ENCODE data around the gene ELL3.

The ELL3 gene

DNA sequence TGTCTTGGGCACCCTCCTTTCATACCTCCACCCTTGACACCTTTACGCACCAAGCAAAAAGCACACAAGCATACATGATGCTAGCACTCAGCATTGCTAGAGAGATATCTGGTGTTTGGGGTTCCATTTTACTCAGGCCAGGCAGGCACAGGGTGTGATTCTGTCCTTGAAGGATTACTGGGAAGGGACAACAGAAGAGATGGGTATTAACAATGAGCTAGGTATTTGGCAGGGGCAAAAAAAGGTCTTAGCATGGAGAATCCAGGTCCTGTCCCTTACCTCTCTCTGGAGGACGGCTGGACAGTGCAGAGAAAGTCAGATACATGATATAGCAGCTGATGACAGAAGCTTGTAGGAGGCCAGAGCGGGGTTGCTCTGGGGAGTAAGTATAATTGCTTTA is 19.8 kb upstream of the ELL3 start:
- H3K4me1 Mint-ChIP-seq (ENCODE audit: low read depth), result peaks cover 79% of the 10 kb centered on the region
- no peaks in the 10 kb centered on the region for H3K9me3 Mint-ChIP-seq
- H3K27ac Mint-ChIP-seq, result peak overlapping the region; percentile 85
- H3K36me3 Mint-ChIP-seq (ENCODE audit: low read depth), result peaks cover 93% of the 10 kb centered on the region
- intact Hi-C loops (cut with micrococcal nuclease), result no loop called here
- H3K27me3 Mint-ChIP-seq, result no peaks in the 10 kb centered on the region
- no peak overlapping the region for H3K4me3 Mint-ChIP-seq

- intact Hi-C loops (cut with micrococcal nuclease), result no loop called here
- Mint-ChIP-seq H3K36me3 (ENCODE audit: low read depth) (peaks cover 88% of the 10 kb centered on the region), H3K4me3 (no peak overlapping the region), H3K4me1 (ENCODE audit: low read depth) (peaks cover 78% of the 10 kb centered on the region), H3K9me3 (no peaks in the 10 kb centered on the region), H3K27ac (peak overlapping the region; percentile 85), H3K27me3 (no peaks in the 10 kb centered on the region)
Measured at GRCh38 chr15:43795997-43796396, 19.2 kb upstream of the ELL3 start.

DNA sequence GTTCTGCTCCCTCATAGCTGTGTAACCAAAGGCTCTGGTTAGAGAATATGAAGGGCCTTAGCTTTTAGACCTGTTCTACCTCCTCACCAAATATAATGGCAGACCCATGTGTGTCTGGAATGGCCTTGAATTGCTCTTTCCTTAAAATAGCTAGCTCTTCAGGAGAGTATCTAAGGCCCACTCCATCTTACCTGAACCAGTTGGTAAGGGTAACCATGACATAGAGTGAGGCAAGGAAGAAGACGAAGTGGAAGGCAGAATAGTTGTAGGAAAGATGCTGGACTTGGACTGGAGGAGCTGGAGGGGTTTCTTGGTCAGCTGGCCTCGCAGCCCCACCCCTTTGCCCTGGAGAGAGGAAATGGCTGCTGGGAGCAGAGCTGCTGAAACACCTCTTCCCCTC is 18.4 kb upstream of the ELL3 start:
- Mint-ChIP-seq H3K9me3 (no peaks in the 10 kb centered on the region), H3K4me1 (ENCODE audit: low read depth) (peaks cover 75% of the 10 kb centered on the region), H3K27ac (peak overlapping the region; percentile 74), H3K4me3 (no peak overlapping the region), H3K36me3 (ENCODE audit: low read depth) (peaks cover 81% of the 10 kb centered on the region), H3K27me3 (no peaks in the 10 kb centered on the region)
- intact Hi-C loops (cut with micrococcal nuclease), result no loop called here

DNA sequence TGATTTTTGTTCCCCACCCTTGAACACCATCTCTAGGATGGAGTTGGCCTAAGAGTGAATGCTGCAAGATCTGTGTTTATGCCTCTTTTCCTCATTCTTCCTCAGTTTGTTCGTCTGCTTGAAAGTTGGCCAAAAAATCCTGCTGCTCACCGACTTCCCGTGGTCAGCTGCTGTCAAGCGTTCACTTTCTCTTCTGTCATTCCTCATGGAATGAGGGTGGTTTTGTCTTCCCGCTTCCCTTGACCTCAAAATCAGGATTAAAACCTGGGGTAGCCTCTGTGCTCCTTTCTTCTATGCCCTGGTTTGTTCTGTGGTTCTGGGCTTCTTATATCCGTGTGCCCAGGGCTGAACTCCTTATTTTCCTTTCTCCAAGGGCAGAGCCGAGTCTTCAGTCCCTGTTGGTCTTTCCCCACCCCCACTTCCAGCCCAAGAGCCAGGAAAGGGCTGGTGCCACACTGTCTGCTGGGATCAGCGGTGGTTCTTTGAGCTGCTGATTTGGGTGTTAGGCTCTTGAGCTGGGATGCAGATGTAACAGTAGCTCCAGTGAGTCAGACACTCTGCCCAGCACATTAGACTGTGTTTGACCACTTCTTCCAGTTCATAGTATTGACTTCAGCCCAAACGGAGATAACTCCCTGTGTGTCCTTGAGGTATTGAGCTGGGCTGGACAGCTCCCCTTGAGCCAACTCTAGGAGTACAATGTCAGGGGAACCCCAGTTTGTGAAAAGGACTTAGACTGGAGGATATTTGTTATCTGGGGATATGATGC is 17.7 kb upstream of the ELL3 start:
- Mint-ChIP-seq H3K4me3 (peak overlapping the region; percentile 50), H3K27ac (peak overlapping the region; percentile 74), H3K4me1 (ENCODE audit: low read depth) (peaks cover 67% of the 10 kb centered on the region), H3K27me3 (no peaks in the 10 kb centered on the region), H3K9me3 (no peaks in the 10 kb centered on the region), H3K36me3 (ENCODE audit: low read depth) (peaks cover 75% of the 10 kb centered on the region)
- intact Hi-C loops (cut with micrococcal nuclease), result no loop called here

- Mint-ChIP-seq H3K9me3 (no peaks in the 10 kb centered on the region), H3K27ac (peak overlapping the region; percentile 100), H3K4me1 (ENCODE audit: low read depth) (peaks cover 59% of the 10 kb centered on the region), H3K36me3 (ENCODE audit: low read depth) (peaks cover 71% of the 10 kb centered on the region), H3K27me3 (no peaks in the 10 kb centered on the region), H3K4me3 (peak overlapping the region; percentile 82)
- intact Hi-C loops (cut with micrococcal nuclease), result loop anchor here (1.0 kb wide), 1 partner anchor 16 kb away; no protein-coding TSS in a partner anchor
Measured at GRCh38 chr15:43793647-43794046, 16.9 kb upstream of the ELL3 start.

DNA sequence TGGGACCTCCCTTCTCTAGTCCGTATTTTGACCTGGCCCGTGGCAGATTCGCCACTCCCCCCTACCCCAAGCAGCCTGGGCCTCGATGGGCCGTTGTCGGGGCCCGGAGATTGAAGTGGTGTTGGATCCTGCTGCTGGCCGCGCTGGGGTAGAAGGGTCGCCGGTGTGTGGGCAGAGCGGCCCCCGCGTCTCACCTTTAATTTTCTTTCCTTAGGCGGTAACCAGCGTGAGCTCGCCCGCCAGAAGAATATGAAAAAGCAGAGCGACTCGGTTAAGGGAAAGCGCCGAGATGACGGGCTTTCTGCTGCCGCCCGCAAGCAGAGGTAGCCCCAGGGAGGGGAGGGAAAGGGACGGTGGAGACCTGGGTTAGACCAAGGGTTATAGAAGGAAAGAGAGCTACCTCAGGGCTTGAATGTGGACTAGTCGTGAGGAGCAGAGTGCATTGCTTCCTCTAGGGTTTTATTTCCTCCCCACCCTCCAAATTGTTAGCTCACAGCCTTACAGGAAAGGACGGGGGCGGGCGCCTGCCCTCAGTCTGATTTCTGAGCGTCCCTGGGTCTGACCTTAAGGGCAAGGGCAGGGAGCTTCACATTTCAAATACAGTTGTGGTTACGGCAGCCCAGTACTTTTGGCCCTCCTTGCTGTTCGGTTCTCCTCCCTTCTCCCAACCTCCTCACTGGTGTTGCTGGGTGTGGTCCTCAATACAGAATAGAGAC is 16.2 kb upstream of the ELL3 start:
- intact Hi-C loops (cut with micrococcal nuclease), result loop anchor here (1.0 kb wide), 1 partner anchor 16 kb away; no protein-coding TSS in a partner anchor
- Mint-ChIP-seq H3K4me3 (peak overlapping the region; percentile 82), H3K27me3 (no peaks in the 10 kb centered on the region), H3K27ac (peak overlapping the region; percentile 100), H3K4me1 (ENCODE audit: low read depth) (peaks cover 52% of the 10 kb centered on the region), H3K36me3 (ENCODE audit: low read depth) (peaks cover 65% of the 10 kb centered on the region), H3K9me3 (no peaks in the 10 kb centered on the region)

DNA sequence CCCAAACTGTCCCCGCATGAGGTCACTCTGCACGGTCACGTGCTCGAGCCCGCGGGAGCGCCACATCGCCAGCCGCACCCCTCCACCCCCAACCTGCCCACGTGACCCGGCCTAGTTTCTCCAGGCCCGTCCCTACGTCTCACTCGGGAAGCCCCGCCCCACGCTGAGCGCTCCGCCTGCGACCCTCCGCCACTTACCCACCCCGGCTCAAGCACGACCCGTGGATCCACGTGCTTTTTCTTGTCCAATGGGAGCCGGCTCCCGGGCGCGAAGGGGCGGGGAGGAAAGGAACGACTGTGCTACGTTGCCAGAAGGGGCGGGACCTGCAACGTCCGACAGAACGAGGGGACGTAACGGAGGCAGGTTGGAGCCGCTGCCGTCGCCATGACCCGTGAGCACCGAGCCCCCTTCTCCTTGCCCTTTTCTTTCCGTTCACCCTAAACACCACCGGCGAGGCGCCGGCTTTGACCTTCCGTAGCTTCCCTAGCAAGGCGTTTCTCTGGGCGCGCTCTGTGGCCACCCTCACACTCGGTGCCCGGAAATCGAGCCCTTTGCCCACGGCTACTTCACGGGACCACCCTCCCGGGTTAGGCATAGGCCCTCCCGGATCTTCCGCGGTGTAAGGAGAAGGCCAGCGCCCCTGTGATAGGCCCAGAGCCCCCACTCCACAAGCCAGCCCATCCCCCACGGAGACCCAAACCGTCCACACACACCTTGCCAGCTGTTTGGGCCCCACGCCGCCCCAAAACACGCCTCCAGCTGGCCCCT is 15.4 kb upstream of the ELL3 start, which contains the start of gene SERF2:
SERF2 (plus strand) TSS at position 328 of the 768 bp plus-strand sequence; CDS start at position 385, 57 bp downstream.
- H3K27me3 Mint-ChIP-seq, result no peaks in the 10 kb centered on the region
- intact Hi-C loops (cut with micrococcal nuclease), result no loop called here
- peaks cover 46% of the 10 kb centered on the region for H3K4me1 Mint-ChIP-seq (ENCODE audit: low read depth)
- H3K4me3 Mint-ChIP-seq, result peak within 1 kb of the TSS; percentile 82
- H3K27ac Mint-ChIP-seq, result peak within 1 kb of the TSS; percentile 100
- no peaks in the 10 kb centered on the region for H3K9me3 Mint-ChIP-seq
- peaks cover 58% of the 10 kb centered on the region for H3K36me3 Mint-ChIP-seq (ENCODE audit: low read depth)

- no peaks in the 10 kb centered on the region for H3K27me3 Mint-ChIP-seq
- no peak overlapping the region for H3K27ac Mint-ChIP-seq
- H3K9me3 Mint-ChIP-seq, result no peaks in the 10 kb centered on the region
- H3K4me3 Mint-ChIP-seq, result no peak overlapping the region
- H3K4me1 Mint-ChIP-seq (ENCODE audit: low read depth), result peaks cover 20% of the 10 kb centered on the region
- H3K36me3 Mint-ChIP-seq (ENCODE audit: low read depth), result peaks cover 30% of the 10 kb centered on the region
- intact Hi-C loops (cut with micrococcal nuclease), result no loop called here
Measured at GRCh38 chr15:43789409-43789808, 12.6 kb upstream of the ELL3 start.

GRCh38 chr15:43779016-43779415 is 2.2 kb upstream of the ELL3 start:
- no peak overlapping the region for H3K27ac Mint-ChIP-seq
- intact Hi-C loops (cut with micrococcal nuclease), result loop anchor here (10.0 kb wide), 1 partner anchor 46 kb away; the partner anchor contains the start of genes MFAP1 and WDR76

GRCh38 chr15:43777267-43777914 is 625 bp upstream of the ELL3 start:
- H3K27ac Mint-ChIP-seq, result peak overlapping the region; percentile 95

More at GRCh38 chr15:43779016-43779415, 2.2 kb upstream of the ELL3 start:
- Mint-ChIP-seq H3K27me3 (no peaks in the 10 kb centered on the region), H3K4me3 (no peak overlapping the region), H3K9me3 (no peaks in the 10 kb centered on the region), H3K4me1 (ENCODE audit: low read depth) (peaks cover 35% of the 10 kb centered on the region), H3K36me3 (ENCODE audit: low read depth) (peaks cover 27% of the 10 kb centered on the region)

DNA sequence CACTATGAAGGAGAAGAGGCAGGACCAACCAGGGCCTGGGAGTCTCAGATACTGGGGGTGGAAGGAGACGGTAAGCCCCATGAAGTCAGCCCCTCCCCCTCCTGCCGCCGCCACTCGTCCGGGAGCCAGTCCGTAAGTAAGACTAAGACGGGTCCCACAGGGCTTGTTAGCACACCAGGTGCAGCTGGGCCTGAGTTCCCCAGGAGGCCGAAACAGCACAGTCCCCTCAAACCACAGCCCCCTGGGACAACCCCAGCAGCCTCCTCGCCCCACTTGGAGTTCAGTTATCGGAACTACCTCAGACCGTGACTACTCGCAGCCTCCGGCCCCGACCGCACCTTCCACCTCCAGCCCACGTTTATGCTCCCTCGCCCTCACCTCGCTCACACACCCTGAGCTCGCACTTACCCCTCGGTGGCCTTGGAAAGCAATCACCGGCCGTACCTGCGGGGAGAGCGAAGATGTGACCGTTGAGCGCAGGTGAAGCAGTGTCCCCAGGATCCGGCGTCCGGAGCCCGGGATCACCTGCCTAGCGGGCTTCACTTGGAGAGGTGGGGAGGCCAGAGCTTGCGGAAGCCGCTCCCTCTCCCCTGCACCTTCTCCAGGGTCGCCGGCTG is 557 bp downstream of the ELL3 start:
- intact Hi-C loops (cut with micrococcal nuclease), result loop anchor here (10.0 kb wide), 1 partner anchor 49 kb away; the partner anchor contains the start of genes MFAP1 and WDR76
- peaks cover 62% of the 10 kb centered on the region for H3K4me1 Mint-ChIP-seq (ENCODE audit: low read depth)
- no peaks in the 10 kb centered on the region for H3K9me3 Mint-ChIP-seq
- H3K4me3 Mint-ChIP-seq, result peak overlapping the region; percentile 88
- no peaks in the 10 kb centered on the region for H3K27me3 Mint-ChIP-seq
- peaks cover 52% of the 10 kb centered on the region for H3K36me3 Mint-ChIP-seq (ENCODE audit: low read depth)
- peak overlapping the region; percentile 95 for H3K27ac Mint-ChIP-seq

More at GRCh38 chr15:43777267-43777914, 625 bp upstream of the ELL3 start:
- Mint-ChIP-seq H3K4me3 (peak overlapping the region; percentile 88), H3K27me3 (no peaks in the 10 kb centered on the region), H3K4me1 (ENCODE audit: low read depth) (peaks cover 50% of the 10 kb centered on the region), H3K9me3 (no peaks in the 10 kb centered on the region), H3K36me3 (ENCODE audit: low read depth) (peaks cover 43% of the 10 kb centered on the region)
- intact Hi-C loops (cut with micrococcal nuclease), result loop anchor here (1.0 to 10.0 kb wide), 2 partner anchors 16 to 47 kb away; partner anchors contain the start of genes MFAP1 and WDR76

DNA sequence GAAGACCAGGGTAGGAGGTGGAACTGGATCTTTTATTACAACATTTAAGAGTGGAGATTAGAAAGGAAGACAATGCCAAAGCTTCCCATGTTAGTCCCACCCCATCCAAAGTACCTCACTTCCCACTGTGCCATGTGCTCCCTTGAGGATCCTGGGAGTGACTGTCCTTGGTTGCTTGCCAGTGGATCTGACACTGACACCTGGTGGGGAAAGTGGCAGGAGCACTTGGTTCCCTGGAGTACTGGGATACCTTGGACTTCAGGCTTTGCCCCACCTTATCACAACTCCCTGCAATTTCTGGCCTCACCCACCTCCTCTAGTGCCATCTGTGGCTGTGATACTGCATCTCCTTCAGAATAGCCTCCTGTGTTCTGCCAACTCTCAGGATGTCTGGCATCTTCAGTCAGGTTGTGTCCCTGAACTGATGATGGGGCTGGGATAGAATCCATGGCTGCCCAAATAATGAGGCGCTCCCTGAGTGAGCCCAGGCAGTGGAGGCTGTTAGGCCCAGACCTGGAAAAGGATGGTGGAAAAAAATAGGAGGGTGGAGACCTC is 1.3 kb downstream of the ELL3 start:
- Mint-ChIP-seq H3K4me1 (ENCODE audit: low read depth) (peaks cover 69% of the 10 kb centered on the region), H3K27me3 (no peaks in the 10 kb centered on the region), H3K9me3 (no peaks in the 10 kb centered on the region), H3K36me3 (ENCODE audit: low read depth) (peaks cover 59% of the 10 kb centered on the region), H3K27ac (peak overlapping the region; percentile 95), H3K4me3 (peak overlapping the region; percentile 88)
- intact Hi-C loops (cut with micrococcal nuclease), result loop anchor here (10.0 kb wide), 1 partner anchor 49 kb away; the partner anchor contains the start of genes MFAP1 and WDR76
